ENCODE measurements around the gene DKK3. TPM values are rescaled to one million over a fixed set of nuclear protein-coding genes. Genes with fewer than 3 reads are reported as not detected.
A peak's percentile ranks its signal among the peaks of the same experiment; 100 is the strongest.

DKK3 gene
- total RNA-seq, 1 experiment from 2014 or later: 156 TPM

DNA sequence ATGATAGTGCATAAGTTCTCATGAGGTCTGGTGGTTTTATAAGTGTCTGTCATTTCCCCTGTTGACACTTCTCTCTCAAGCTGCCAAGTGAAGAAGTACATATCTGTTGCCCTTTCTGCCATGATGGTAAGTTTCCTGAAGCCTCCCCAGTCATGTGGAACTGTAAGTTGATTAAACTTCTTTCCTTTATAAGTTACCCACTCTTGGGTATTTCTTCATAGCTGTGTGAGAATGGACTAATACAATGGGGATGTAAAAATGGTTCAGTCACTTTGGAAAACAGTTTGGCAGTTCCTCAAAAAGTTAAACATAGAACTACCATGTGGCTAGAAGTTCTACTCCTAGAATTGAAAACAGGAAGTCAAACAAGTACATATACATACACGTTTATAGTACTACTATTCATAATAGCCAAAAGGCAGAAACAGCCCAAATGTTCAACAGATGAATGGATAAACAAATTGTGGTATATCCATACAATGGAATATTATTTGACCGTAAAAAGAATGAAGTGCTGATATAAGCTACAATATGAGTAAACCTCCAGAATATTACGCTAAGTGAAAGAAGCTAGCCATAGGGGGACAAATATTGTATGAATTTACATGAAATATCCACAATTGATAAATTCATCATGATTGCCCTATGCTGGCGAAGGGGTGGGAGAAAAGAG lies 16.0 kb upstream of the DKK3 start:
- Histone ChIP-seq H3K4me3 (ENCODE audit: low read depth, low read length) (no peak overlapping the region), H3K27me3 (replicated peaks; ENCODE audit: control insufficient read depth, insufficient read depth, low read length) (no peaks in the 10 kb centered on the region), H3K4me1 (peaks cover 17% of the 10 kb centered on the region), H3K36me3 (ENCODE audit: control insufficient read depth, insufficient read depth, low read length) (no peaks in the 10 kb centered on the region), H3K9me3 (peaks cover 16% of the 10 kb centered on the region)
- Mint-ChIP-seq H3K4me3 (ENCODE audit: unreplicated experiment) (no peak overlapping the region), H3K36me3 (ENCODE audit: insufficient read depth, unreplicated experiment) (no peaks in the 10 kb centered on the region), H3K4me1 (ENCODE audit: low read depth, unreplicated experiment) (peaks cover 14% of the 10 kb centered on the region), H3K9me3 (ENCODE audit: unreplicated experiment) (peaks cover 53% of the 10 kb centered on the region), H3K27ac (ENCODE audit: unreplicated experiment) (no peak overlapping the region), H3K27me3 (ENCODE audit: insufficient read depth, unreplicated experiment) (no peaks in the 10 kb centered on the region)
- intact Hi-C loops (cut with micrococcal nuclease; ENCODE audit: unreplicated experiment): no loop called here
- no peak for DNase-seq
- TF ChIP-seq, protein P1, sequence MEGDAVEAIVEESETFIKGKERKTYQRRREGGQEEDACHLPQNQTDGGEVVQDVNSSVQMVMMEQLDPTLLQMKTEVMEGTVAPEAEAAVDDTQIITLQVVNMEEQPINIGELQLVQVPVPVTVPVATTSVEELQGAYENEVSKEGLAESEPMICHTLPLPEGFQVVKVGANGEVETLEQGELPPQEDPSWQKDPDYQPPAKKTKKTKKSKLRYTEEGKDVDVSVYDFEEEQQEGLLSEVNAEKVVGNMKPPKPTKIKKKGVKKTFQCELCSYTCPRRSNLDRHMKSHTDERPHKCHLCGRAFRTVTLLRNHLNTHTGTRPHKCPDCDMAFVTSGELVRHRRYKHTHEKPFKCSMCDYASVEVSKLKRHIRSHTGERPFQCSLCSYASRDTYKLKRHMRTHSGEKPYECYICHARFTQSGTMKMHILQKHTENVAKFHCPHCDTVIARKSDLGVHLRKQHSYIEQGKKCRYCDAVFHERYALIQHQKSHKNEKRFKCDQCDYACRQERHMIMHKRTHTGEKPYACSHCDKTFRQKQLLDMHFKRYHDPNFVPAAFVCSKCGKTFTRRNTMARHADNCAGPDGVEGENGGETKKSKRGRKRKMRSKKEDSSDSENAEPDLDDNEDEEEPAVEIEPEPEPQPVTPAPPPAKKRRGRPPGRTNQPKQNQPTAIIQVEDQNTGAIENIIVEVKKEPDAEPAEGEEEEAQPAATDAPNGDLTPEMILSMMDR (IDR thresholded peaks at IDR 0.05; ENCODE audit: insufficient read depth in 1 of 2, low read depth in 1 of 2, low read length in 1 of 2, severe bottlenecking in 1 of 2, unreplicated experiment in 1 of 2): no peak
- BruUV-seq (replicated peaks): no TSS peak
- CTCF ChIA-PET: interaction anchor here (0.6 kb wide), 1 partner anchor 195 kb away, joined by 3 read pairs; no protein-coding TSS in a partner anchor
- POLR2A ChIA-PET: no interaction called here

DNA sequence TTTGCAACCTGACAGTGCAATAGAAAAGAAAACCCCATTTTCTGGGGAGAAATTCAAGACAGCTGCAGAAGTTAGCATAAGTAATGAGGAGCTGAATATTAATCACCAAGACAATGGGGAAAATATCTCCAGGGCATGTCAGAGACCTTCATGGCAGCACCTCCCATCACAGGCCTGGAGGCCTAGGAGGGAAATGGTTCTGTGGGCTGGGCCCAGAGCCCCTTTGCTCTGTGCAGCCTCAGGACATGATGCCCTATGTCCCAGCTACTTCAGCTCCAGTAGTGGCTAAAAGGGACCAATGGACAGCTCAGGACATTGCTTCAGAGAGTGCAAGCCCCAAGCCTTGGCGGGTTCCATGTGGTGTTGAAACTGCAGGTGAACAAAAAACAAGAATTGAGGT lies 14.6 kb upstream of the DKK3 start:
- no TSS peak for BruUV-seq (replicated peaks)
- intact Hi-C loops (cut with micrococcal nuclease; ENCODE audit: unreplicated experiment): no loop called here
- Histone ChIP-seq H3K9me3 (peaks cover 16% of the 10 kb centered on the region), H3K4me3 (ENCODE audit: low read depth, low read length) (no peak overlapping the region), H3K27me3 (replicated peaks; ENCODE audit: control insufficient read depth, insufficient read depth, low read length) (no peaks in the 10 kb centered on the region), H3K36me3 (ENCODE audit: control insufficient read depth, insufficient read depth, low read length) (no peaks in the 10 kb centered on the region), H3K4me1 (peaks cover 19% of the 10 kb centered on the region)
- CTCF ChIA-PET: no interaction called here
- no peaks in the 10 kb centered on the region for H3K36me3 Mint-ChIP-seq (ENCODE audit: insufficient read depth, unreplicated experiment)
- H3K27me3 Mint-ChIP-seq (ENCODE audit: insufficient read depth, unreplicated experiment): no peaks in the 10 kb centered on the region
- peaks cover 11% of the 10 kb centered on the region for H3K4me1 Mint-ChIP-seq (ENCODE audit: low read depth, unreplicated experiment)
- POLR2A ChIA-PET: no interaction called here
- H3K27ac Mint-ChIP-seq (ENCODE audit: unreplicated experiment): no peak overlapping the region
- peaks cover 53% of the 10 kb centered on the region for H3K9me3 Mint-ChIP-seq (ENCODE audit: unreplicated experiment)
- H3K4me3 Mint-ChIP-seq (ENCODE audit: unreplicated experiment): no peak overlapping the region
- DNase-seq: no peak
- TF ChIP-seq, protein P1 (IDR thresholded peaks at IDR 0.05; ENCODE audit: insufficient read depth in 1 of 2, low read depth in 1 of 2, low read length in 1 of 2, severe bottlenecking in 1 of 2, unreplicated experiment in 1 of 2): no peak

DNA sequence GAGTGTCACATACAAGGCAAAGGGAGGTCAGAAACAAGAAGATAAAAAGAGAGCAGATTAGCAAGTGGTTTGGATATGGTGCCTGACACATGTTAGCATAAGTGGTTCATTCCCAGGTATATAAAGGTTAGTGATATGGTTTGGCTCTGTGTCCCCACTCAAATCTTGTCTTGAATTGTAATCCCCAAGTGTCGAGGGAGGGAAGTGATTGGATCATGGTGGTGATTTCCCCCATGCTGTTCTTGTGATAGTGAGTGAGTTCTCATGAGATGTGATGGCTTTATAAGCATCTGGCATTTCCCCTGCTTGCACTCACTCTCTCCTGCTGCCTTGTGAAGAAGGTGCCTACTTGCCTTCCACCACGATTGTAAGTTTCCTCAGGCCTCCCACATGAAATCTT lies 12.1 kb upstream of the DKK3 start:
- Mint-ChIP-seq H3K9me3 (ENCODE audit: unreplicated experiment) (peaks cover 38% of the 10 kb centered on the region), H3K4me1 (ENCODE audit: low read depth, unreplicated experiment) (peaks cover 11% of the 10 kb centered on the region), H3K36me3 (ENCODE audit: insufficient read depth, unreplicated experiment) (no peaks in the 10 kb centered on the region), H3K27me3 (ENCODE audit: insufficient read depth, unreplicated experiment) (no peaks in the 10 kb centered on the region), H3K27ac (ENCODE audit: unreplicated experiment) (peak overlapping the region; percentile 1), H3K4me3 (ENCODE audit: unreplicated experiment) (no peak overlapping the region)
- POLR2A ChIA-PET: no interaction called here
- intact Hi-C loops (cut with micrococcal nuclease; ENCODE audit: unreplicated experiment): loop anchor here (2.0 kb wide), 1 partner anchor 28 kb away; no protein-coding TSS in a partner anchor
- Histone ChIP-seq H3K4me1 (peaks cover 19% of the 10 kb centered on the region), H3K36me3 (ENCODE audit: control insufficient read depth, insufficient read depth, low read length) (no peaks in the 10 kb centered on the region), H3K27me3 (replicated peaks; ENCODE audit: control insufficient read depth, insufficient read depth, low read length) (no peaks in the 10 kb centered on the region), H3K9me3 (peaks cover 16% of the 10 kb centered on the region), H3K4me3 (ENCODE audit: low read depth, low read length) (no peak overlapping the region)
- TF ChIP-seq, protein P1 (IDR thresholded peaks at IDR 0.05; ENCODE audit: insufficient read depth in 1 of 2, low read depth in 1 of 2, low read length in 1 of 2, severe bottlenecking in 1 of 2, unreplicated experiment in 1 of 2): no peak
- DNase-seq: no peak
- no TSS peak for BruUV-seq (replicated peaks)
- CTCF ChIA-PET: no interaction called here
